ACC112 (cell line): ENCODE data around the gene ODAPH.
A peak's percentile ranks its signal among the peaks of the same experiment; 100 is the strongest.
"Not testable (repeated sequence)": the region's sequence is repeated elsewhere in the genome, so short reads cannot be mapped to it uniquely, and the experiment has no call there.

ENCODE experiments used
- H2AFZ ChIP-seq: fragments of 200-600 bp; sonication (generic); one replicate; pipeline ENCODE4 v1.6.0; 2017; ENCODE audit warnings: antibody characterized with exemption, low read length; ENCODE audit not compliant: unreplicated experiment
- H3K27ac ChIP-seq: fragments of 200-600 bp; sonication (generic); 2 replicates; pipeline ENCODE4 v1.5.1; 2014; ENCODE audit warnings: low read depth, mild to moderate bottlenecking, antibody characterized with exemption, low read length, moderate library complexity
- H3K27me3 ChIP-seq: fragments of 200-600 bp; sonication (generic); 2 replicates; pipeline ENCODE4 v1.6.1; 2014; ENCODE audit warnings: mild to moderate bottlenecking, antibody characterized with exemption, low read length, moderate library complexity, mixed read lengths; ENCODE audit not compliant: insufficient read depth
- H3K36me3 ChIP-seq: fragments of 200-600 bp; sonication (generic); 2 replicates; pipeline ENCODE4 v1.6.1; 2016; ENCODE audit warnings: mild to moderate bottlenecking, antibody characterized with exemption, low read length, moderate library complexity, mixed read lengths; ENCODE audit not compliant: insufficient read depth
- H3K4me1 ChIP-seq: fragments of 200-600 bp; sonication (generic); one replicate; pipeline ENCODE4 v1.6.1; 2016; ENCODE audit warnings: low read length, mixed read lengths; ENCODE audit not compliant: insufficient read depth, unreplicated experiment, control insufficient read depth
- H3K4me3 ChIP-seq: fragments of 200-600 bp; sonication (generic); 2 replicates; pipeline ENCODE4 v1.5.1; 2014; ENCODE audit warnings: mild to moderate bottlenecking, low read depth, low read length
- H3K79me2 ChIP-seq: fragments of 200-600 bp; sonication (generic); one replicate; pipeline ENCODE4 v1.6.0; 2016; ENCODE audit warnings: low read length; ENCODE audit not compliant: control insufficient read depth, unreplicated experiment, insufficient read depth

ODAPH gene

GRCh38 chr4:75555294-75556164 is at the start of gene ODAPH:
TSS of gene ODAPH (plus strand) at chr4:75556066. CDS start at chr4:75556083, 17 bp downstream.
- H3K36me3 ChIP-seq: no peaks in the 10 kb centered on the region
- H3K27me3 ChIP-seq: no peaks in the 10 kb centered on the region
- H3K79me2 ChIP-seq: no peaks in the 10 kb centered on the region
- peak within 1 kb of the TSS; percentile 15; the same call in 1 of the 2 replicates for H3K4me3 ChIP-seq
- peaks cover 9% of the 10 kb centered on the region for H3K4me1 ChIP-seq
- H3K27ac ChIP-seq: no peak within 1 kb of the TSS
- H2AFZ ChIP-seq: no peak within 1 kb of the TSS

- not testable (repeated sequence) for H3K27me3 ChIP-seq, H3K27ac ChIP-seq, H3K4me3 ChIP-seq, H2AFZ ChIP-seq
- H3K36me3 ChIP-seq: peaks cover 23% of the 10 kb centered on the region
- H3K79me2 ChIP-seq: peaks cover 57% of the 10 kb centered on the region
- peaks cover 23% of the 10 kb centered on the region for H3K4me1 ChIP-seq
Measured at GRCh38 chr4:75509592-75509991, 46.3 kb upstream of the ODAPH start.

- Histone ChIP-seq H3K4me3 (peak overlapping the region; percentile 94), H3K27ac (peak overlapping the region; percentile 82), H3K27me3 (no peaks in the 10 kb centered on the region), H3K79me2 (peaks cover 62% of the 10 kb centered on the region), H2AFZ (no peak overlapping the region), H3K36me3 (peaks cover 13% of the 10 kb centered on the region), H3K4me1 (peaks cover 31% of the 10 kb centered on the region)
Measured at GRCh38 chr4:75511841-75512240, 44.0 kb upstream of the ODAPH start.

- peaks cover 13% of the 10 kb centered on the region for H3K36me3 ChIP-seq
Measured at GRCh38 chr4:75512386-75513211, 43.3 kb upstream of the ODAPH start.

GRCh38 chr4:75513526-75514130 is 42.2 kb upstream of the ODAPH start:
- Histone ChIP-seq H3K36me3 (peaks cover 16% of the 10 kb centered on the region), H3K27me3 (no peaks in the 10 kb centered on the region), H3K4me1 (peaks cover 31% of the 10 kb centered on the region), H3K79me2 (peaks cover 61% of the 10 kb centered on the region), H3K4me3 (peak overlapping the region; percentile 94), H3K27ac (peak overlapping the region; percentile 82), H2AFZ (peak overlapping the region; percentile 94)

More at GRCh38 chr4:75512386-75513211, 43.3 kb upstream of the ODAPH start:
- peak overlapping the region; percentile 82 for H3K27ac ChIP-seq
- H2AFZ ChIP-seq: no peak overlapping the region
- H3K4me1 ChIP-seq: peaks cover 31% of the 10 kb centered on the region
- no peaks in the 10 kb centered on the region for H3K27me3 ChIP-seq
- H3K79me2 ChIP-seq: peaks cover 62% of the 10 kb centered on the region
- peak overlapping the region; percentile 94 for H3K4me3 ChIP-seq

GRCh38 chr4:75514131-75514948 is 41.5 kb upstream of the ODAPH start, which contains the start of the genes RCHY1 and THAP6:
TSS of gene RCHY1 (minus strand) at chr4:75514403. CDS start at chr4:75514286, 117 bp downstream.
TSS of gene THAP6 (plus strand) at chr4:75514473. CDS start at chr4:75515453, 980 bp downstream.
- H2AFZ ChIP-seq: peak within 1 kb of the TSS; percentile 94
- peak within 1 kb of the TSS; percentile 82 for H3K27ac ChIP-seq
- no peaks in the 10 kb centered on the region for H3K27me3 ChIP-seq
- H3K79me2 ChIP-seq: peaks cover 54% of the 10 kb centered on the region
- H3K4me3 ChIP-seq: peak within 1 kb of the TSS; percentile 94
- peaks cover 17% of the 10 kb centered on the region for H3K36me3 ChIP-seq
- H3K4me1 ChIP-seq: peaks cover 31% of the 10 kb centered on the region

GRCh38 chr4:75514949-75515612 is 40.8 kb upstream of the ODAPH start:
- Histone ChIP-seq H3K36me3 (peaks cover 17% of the 10 kb centered on the region), H3K79me2 (peaks cover 47% of the 10 kb centered on the region), H3K27ac (peak overlapping the region; percentile 82), H2AFZ (peak overlapping the region; percentile 88), H3K4me3 (peak overlapping the region; percentile 94), H3K27me3 (no peaks in the 10 kb centered on the region), H3K4me1 (peaks cover 30% of the 10 kb centered on the region)

GRCh38 chr4:75516144-75516543 is 39.7 kb upstream of the ODAPH start:
- Histone ChIP-seq H3K27me3 (no peaks in the 10 kb centered on the region), H3K4me1 (peaks cover 23% of the 10 kb centered on the region), H3K79me2 (peaks cover 38% of the 10 kb centered on the region), H2AFZ (no peak overlapping the region), H3K4me3 (peak overlapping the region; percentile 94; the same call in 1 of the 2 replicates), H3K27ac (no peak overlapping the region), H3K36me3 (peaks cover 17% of the 10 kb centered on the region)

- not testable (repeated sequence) for H3K27ac ChIP-seq, H3K79me2 ChIP-seq
- peaks cover 26% of the 10 kb centered on the region for H3K36me3 ChIP-seq
Measured at GRCh38 chr4:75519452-75519851, 36.4 kb upstream of the ODAPH start.

More at GRCh38 chr4:75519452-75519851, 36.4 kb upstream of the ODAPH start:
- not testable (repeated sequence) for H3K4me3 ChIP-seq, H3K27me3 ChIP-seq, H2AFZ ChIP-seq, H3K4me1 ChIP-seq
